GM18511 (cell line): ENCODE results near the gene NRG2.
A peak's percentile ranks its signal among the peaks of the same experiment; 100 is the strongest.

ENCODE experiments used
- ATAC-seq: cut with Tn5 transposase; IDR thresholded peaks from one replicate; pipeline ENCODE4 v1.9.1; 2021; ENCODE audit warnings: mild to moderate bottlenecking, moderate library complexity; ENCODE audit not compliant: unreplicated experiment

NRG2 gene

DNA sequence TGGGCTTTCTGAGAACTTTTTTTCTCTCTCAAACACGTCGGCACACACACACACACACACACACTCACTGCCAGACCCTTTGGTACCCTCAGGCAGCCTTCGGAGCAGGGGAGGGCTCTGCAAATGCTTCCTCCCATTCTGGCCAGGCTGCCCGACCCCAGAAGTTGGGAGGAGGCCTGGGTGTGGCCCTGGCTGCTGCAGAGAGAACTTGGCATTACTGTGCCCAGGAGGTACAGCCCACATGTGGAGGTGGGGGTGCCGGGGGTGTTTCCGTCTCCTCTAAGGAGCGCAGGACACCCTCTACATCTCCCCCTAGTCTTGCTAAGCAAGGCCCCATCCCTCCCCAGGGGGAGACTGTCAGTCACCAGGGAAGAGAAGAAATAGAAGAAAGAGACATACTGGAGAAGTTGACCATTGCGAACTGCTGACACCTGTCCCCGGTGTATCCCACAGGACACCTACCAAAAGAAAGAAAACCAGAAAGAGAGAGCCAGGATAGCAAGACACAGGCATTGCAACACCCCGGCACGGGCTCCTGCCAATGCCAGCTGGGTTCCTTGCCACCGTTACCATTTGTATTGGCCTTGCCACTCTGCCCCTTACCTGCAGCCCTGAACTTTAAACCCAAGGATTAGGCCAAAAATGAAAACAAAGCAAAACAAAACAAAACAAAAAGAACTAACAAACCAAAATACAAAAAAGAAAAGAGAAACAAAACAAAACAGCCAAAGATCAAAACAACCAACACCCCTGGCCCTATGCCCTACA lies 178.2 kb downstream of the NRG2 start:
- ATAC-seq: no peak

- ATAC-seq: peak; percentile 73
Observed at GRCh38 chr5:139863855-139864558, 179.1 kb downstream of the NRG2 start.

DNA sequence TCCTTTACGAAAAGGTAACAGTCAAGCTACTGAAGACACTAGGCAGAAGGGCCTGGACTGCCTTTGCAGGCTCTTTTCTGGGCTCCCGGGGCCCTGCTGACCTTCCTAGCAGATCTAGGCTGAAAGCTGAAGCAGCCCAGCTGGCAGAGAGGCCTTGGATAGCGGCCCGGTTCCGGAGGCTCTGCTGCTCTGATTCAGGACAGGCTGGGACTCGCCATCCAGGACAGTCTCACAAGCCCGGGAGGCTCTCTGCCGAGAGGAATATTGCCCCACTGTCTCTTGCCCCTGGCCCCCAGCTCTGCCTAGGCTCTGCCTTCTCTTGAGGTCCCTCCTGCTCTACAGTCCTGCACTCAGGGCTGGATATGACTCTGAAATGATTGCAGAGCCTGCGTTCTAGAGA lies 179.7 kb downstream of the NRG2 start:
- no peak for ATAC-seq

GRCh38 chr5:139862803-139863202 lies 180.3 kb downstream of the NRG2 start:
- ATAC-seq: no peak

- ATAC-seq: no peak
Observed at GRCh38 chr5:139862313-139862712, 180.8 kb downstream of the NRG2 start.

DNA sequence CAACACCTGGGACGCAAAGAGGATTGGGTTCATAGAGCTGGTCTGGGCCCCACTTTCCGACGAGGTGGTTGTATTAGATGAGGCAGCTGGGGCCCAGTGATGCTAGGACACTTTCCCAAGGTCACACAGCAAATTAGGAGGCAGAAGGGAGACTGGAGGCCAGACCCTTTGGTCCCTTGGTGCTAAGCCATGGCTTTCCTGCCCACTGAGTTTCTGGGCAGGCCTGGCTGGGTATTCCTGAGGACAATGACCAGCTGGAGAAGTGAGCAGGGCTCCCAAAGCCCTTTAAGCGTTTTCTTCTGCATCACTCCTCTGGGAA lies 181.3 kb downstream of the NRG2 start:
- ATAC-seq: no peak

- ATAC-seq: no peak
Observed at GRCh38 chr5:139861021-139861888, 181.8 kb downstream of the NRG2 start.

GRCh38 chr5:139859013-139859412 lies 184.1 kb downstream of the NRG2 start:
- no peak for ATAC-seq

DNA sequence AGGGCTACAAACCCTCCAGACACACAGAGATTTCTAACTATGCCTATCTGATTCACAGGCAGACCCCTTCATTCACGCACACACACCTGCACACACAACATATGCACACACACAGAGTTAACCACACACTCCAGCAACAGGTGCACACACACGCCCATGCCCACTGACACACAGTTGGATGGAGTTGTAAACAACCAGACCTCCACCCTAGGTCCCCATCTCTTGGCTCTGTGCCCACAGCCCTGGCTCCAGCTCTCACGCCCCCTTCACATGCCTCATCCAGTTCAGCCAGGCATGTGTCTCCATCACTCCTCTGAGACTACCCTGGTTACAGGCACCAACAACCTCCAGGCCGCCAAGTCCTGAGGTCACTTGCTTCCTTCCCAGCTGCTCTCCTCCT lies 186.4 kb downstream of the NRG2 start:
- no peak for ATAC-seq

- no peak for ATAC-seq
Observed at GRCh38 chr5:139855946-139856540, 187.1 kb downstream of the NRG2 start.

GRCh38 chr5:139855451-139855850 lies 187.6 kb downstream of the NRG2 start:
- no peak for ATAC-seq

DNA sequence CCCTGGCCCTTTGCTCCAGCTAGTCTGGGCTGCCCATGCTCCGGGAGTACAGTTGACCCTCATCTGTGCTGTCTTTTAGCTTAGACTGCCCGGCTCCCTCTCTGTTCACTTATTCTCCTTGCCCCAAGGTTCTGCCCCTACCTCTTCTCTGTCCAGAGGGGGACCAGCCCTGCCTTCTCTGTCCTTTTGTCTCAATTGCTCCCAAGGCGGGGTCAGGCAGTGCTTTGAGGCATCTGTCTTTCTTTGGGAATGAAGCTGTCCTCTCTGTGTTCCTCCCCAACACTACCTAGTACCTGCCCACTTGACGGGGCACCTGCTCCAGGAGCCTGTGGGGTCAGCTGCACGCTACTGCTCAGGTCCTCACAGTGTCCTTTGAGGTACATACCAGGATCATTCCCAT lies 188.1 kb downstream of the NRG2 start:
- ATAC-seq: no peak

DNA sequence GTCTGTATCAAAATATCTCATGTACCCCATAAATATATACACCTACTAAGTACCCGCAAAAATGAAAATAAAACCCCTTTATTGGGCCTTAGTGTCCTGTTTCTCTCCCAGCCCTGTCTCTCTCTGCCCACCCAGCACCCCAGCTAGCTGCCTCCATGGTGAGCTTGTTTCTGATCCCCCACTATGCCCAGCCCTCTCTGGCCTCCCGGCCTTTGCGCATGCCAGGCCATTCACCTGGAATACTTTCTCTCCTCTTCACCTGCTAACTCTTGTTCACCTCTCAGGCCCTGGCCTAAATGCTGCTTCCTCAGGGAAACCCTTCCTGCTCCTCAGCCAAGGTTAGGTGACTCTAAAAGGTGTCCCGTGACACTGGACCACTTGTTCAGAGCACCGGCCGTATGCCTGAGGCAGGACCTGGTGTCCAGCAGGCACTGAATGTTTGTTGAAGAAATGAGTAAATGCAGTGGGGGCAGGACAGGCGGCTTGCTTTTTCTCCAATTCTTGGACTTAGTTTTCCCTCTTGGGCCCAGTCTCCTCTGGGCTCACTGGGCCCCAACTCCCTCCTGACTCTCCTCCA lies 189.0 kb downstream of the NRG2 start:
- no peak for ATAC-seq

- ATAC-seq: no peak
Observed at GRCh38 chr5:139852696-139853095, 190.4 kb downstream of the NRG2 start.

DNA sequence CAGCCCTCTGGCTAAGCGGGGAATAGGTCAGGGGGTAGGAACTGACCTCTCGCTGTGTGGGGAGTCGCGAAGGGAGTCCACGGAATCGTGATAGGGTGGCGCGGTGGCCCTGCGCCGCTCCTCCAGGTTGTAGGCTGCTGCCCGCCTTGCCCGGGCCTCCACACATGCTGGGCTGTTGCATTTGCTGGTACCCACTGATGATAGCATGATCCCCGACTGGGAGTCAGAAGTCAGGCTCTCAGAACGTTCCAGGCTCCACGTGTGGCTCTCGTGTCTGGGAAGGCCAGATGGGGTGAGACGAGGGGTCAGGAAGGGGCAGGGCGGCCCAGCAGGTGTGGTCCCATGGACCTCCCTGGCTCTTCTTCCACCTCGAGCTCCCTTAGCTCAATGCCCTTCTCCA lies 191.5 kb downstream of the NRG2 start:
- no peak for ATAC-seq

DNA sequence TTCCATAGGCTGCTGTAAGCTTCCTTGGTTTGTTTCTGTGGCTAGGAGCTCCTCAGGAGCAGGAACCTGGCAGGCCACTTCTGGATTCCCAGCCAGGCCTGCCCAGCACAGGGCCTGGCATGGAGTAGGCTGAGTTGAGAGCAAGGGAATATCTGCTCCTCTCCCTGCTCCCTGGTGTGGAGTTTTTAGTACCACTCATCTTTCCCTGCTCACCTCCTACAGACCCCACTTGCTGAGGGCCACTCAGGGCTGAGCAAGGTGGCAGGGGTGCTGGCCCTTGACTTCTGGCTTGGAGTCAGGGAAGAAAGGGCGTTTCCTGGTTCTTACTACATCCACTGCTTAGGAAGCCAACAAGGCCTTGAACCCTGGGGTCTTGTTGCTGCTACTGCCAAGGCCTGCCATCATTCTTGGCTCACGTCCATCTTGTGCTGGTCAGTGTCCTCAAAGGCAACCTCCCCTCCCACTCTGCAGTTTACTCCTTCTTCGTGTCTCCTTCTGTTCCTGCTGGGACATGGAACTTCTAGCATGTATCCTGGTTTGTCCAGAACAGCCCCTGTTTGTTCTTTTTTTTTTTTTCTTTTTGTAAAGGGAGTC lies 192.6 kb downstream of the NRG2 start:
- no peak for ATAC-seq

GRCh38 chr5:139849942-139850341 lies 193.2 kb downstream of the NRG2 start:
- ATAC-seq: no peak

- ATAC-seq: no peak
Observed at GRCh38 chr5:139849501-139849900, 193.6 kb downstream of the NRG2 start.

DNA sequence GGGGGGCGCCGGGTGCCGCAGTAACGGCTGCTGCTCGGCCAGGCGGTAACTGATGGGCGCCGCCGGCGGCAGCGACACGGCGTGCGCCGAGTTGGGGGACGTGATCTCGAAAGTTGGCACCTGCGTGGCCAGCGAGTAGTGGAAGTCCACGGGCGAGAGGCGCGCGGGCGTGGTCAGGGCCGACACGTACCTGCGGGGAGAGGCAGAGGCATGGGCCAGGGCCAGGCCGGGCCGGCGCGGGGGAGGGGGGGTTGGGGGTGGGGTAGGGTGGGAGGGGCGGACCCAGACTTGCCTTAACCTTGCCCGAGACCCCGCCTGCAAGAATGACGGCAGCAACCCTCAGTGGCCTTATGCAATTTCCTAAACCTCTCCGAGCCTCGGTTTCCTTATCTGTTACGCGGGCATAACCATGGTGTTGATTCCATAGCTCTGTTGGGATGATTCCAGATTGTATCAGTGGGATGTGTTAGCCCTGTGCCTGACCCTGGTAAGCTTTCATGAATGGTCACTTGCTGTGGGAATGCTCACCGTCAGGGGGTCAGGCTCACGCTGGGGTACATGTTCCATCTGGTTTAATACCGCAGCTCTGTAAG lies 194.5 kb downstream of the NRG2 start:
- peak; percentile 25 for ATAC-seq

- ATAC-seq: peak; percentile 72
Observed at GRCh38 chr5:139847790-139848507, 195.2 kb downstream of the NRG2 start.
